ENCODE results near the gene PADI1. TPM values are rescaled to one million over a fixed set of nuclear protein-coding genes. Genes with fewer than 3 reads are reported as not detected.

The PADI1 gene
- polyA plus RNA-seq, 2 of the 4 experiments (the other 2 are of a cell fraction) = 1.4 to 2.0 TPM

- TF ChIP-seq REST (IDR thresholded peaks at IDR 0.05) = no peak
- no peak for TF ChIP-seq NPAS2 (CRISPR knock-in tag; IDR thresholded peaks at IDR 0.05; ENCODE audit: borderline replicate concordance)
- TF ChIP-seq JUN (IDR thresholded peaks at IDR 0.05) = no peak
- no peak for TF ChIP-seq CHD2 (IDR thresholded peaks at IDR 0.05; ENCODE audit: low read length, partially characterized antibody)
- no peak for TF ChIP-seq ESRRA (IDR thresholded peaks at IDR 0.05; ENCODE audit: borderline replicate concordance, low read length)
- TF ChIP-seq RARB (CRISPR knock-in tag; IDR thresholded peaks at IDR 0.05) = no peak
- TF ChIP-seq HOXA7 (CRISPR knock-in tag; IDR thresholded peaks at IDR 0.05) = no peak
Measured at GRCh38 chr1:17258116-17258757, 53.3 kb downstream of the PADI1 start (continued).

DNA sequence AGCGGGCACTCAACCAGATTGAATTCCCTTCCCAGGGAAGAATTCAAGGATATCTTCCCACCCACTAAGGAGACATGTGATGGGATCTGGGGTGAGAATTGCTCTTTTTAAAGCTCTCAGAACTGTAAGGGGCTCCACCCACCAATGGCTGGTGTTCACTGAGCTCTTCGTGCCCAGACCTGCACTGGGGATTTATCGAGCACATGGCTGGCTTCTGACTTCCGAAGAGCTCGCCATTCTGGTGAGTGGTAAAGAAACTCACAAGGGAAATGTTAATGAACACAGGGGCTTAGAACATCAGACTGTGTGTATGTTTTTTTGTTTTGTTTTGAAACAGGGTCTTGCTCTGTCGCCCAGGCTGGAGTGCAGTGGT, 53.8 kb downstream of the PADI1 start:
- H3K4me3 ChIP-seq = no peak overlapping the region
- POLR2A ChIA-PET = no interaction called here
- CTCF ChIA-PET = interaction anchor here (1.4 to 4.1 kb wide), 5 partner anchors 8 to 132 kb away, joined by 3 to 19 read pairs (median 14); no protein-coding TSS in a partner anchor
- H3K4me1 ChIP-seq = peaks cover 21% of the 10 kb centered on the region
- H3K27ac ChIP-seq = peak overlapping the region; percentile 57 to 84; a peak in 5 of 6 replicates
- no peaks in the 10 kb centered on the region for H3K9me3 ChIP-seq
- TF ChIP-seq TP53 (CRISPR knock-in tag; IDR thresholded peaks at IDR 0.05) (no peak), MAX (IDR thresholded peaks at IDR 0.05) (no peak), CBX2 (IDR thresholded peaks at IDR 0.05; ENCODE audit: borderline replicate concordance, low read depth) (no peak), MAFK (IDR thresholded peaks at IDR 0.05; ENCODE audit: partially characterized antibody) (no peak), HEYL (CRISPR knock-in tag; IDR thresholded peaks at IDR 0.05) (no peak), HOXB13 (CRISPR knock-in tag; IDR thresholded peaks at IDR 0.05; ENCODE audit: low read depth) (no peak), HMGXB4 (CRISPR knock-in tag; IDR thresholded peaks at IDR 0.05; ENCODE audit: borderline replicate concordance) (no peak), JUNB (IDR thresholded peaks at IDR 0.05) (no peak), FOSB (CRISPR knock-in tag; IDR thresholded peaks at IDR 0.05) (no peak)
- DNase-seq (ENCODE audit: low read depth in 1 of 2, low spot score in 1 of 2) = no peak
- WGBS (ENCODE audit: missing lambda C conversion rate) = 93% methylated on average over 6 of the region's 6 CpGs
- no peak for FAIRE-seq
- peak overlapping the region; percentile 37; the same call in 1 of the 3 replicates for H3K4me2 ChIP-seq
- ATAC-seq = no peak

GRCh38 chr1:17259233-17259873, 54.4 kb downstream of the PADI1 start:
- CTCF ChIA-PET = interaction anchor here (1.4 to 3.3 kb wide), 6 partner anchors 9 to 133 kb away, joined by 3 to 17 read pairs (median 13); no protein-coding TSS in a partner anchor
- no peak for DNase-seq (ENCODE audit: low read depth in 1 of 2, low spot score in 1 of 2)
- TF ChIP-seq, protein P1, sequence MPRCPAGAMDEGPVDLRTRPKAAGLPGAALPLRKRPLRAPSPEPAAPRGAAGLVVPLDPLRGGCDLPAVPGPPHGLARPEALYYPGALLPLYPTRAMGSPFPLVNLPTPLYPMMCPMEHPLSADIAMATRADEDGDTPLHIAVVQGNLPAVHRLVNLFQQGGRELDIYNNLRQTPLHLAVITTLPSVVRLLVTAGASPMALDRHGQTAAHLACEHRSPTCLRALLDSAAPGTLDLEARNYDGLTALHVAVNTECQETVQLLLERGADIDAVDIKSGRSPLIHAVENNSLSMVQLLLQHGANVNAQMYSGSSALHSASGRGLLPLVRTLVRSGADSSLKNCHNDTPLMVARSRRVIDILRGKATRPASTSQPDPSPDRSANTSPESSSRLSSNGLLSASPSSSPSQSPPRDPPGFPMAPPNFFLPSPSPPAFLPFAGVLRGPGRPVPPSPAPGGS (IDR thresholded peaks at IDR 0.05) = no peak
- TF ChIP-seq, protein P2, sequence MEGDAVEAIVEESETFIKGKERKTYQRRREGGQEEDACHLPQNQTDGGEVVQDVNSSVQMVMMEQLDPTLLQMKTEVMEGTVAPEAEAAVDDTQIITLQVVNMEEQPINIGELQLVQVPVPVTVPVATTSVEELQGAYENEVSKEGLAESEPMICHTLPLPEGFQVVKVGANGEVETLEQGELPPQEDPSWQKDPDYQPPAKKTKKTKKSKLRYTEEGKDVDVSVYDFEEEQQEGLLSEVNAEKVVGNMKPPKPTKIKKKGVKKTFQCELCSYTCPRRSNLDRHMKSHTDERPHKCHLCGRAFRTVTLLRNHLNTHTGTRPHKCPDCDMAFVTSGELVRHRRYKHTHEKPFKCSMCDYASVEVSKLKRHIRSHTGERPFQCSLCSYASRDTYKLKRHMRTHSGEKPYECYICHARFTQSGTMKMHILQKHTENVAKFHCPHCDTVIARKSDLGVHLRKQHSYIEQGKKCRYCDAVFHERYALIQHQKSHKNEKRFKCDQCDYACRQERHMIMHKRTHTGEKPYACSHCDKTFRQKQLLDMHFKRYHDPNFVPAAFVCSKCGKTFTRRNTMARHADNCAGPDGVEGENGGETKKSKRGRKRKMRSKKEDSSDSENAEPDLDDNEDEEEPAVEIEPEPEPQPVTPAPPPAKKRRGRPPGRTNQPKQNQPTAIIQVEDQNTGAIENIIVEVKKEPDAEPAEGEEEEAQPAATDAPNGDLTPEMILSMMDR (IDR thresholded peaks at IDR 0.05) = no peak
- TF ChIP-seq SMC3 (IDR thresholded peaks at IDR 0.05) (no peak), RFX5 (IDR thresholded peaks at IDR 0.05) (no peak), GATA3 (IDR thresholded peaks at IDR 0.05; ENCODE audit: borderline replicate concordance) (no peak), MAFK (IDR thresholded peaks at IDR 0.05; ENCODE audit: partially characterized antibody) (no peak), ZSCAN20 (CRISPR knock-in tag; IDR thresholded peaks at IDR 0.05) (no peak)

More at GRCh38 chr1:17259233-17259873, 54.4 kb downstream of the PADI1 start:
- Histone ChIP-seq H3K4me3 (no peak overlapping the region), H3K4me2 (peak overlapping the region; percentile 37; the same call in 2 of the 3 replicates), H3K4me1 (peaks cover 21% of the 10 kb centered on the region), H3K9me3 (no peaks in the 10 kb centered on the region), H3K27ac (peak overlapping the region; percentile 49 to 84; a peak in 5 of 6 replicates)
- ATAC-seq (peak in 1 of 2 experiments; percentile 51; a peak in 2 of 6 replicates), FAIRE-seq (no peak)
- POLR2A ChIA-PET = no interaction called here
- WGBS (ENCODE audit: missing lambda C conversion rate) = 46% methylated on average over 12 of the region's 24 CpGs
